B cell (primary cell): ENCODE results near the gene CELF4. TPM values are rescaled to one million over a fixed set of nuclear protein-coding genes. Genes with fewer than 3 reads are reported as not detected.

Experiments
- ATAC-seq: fragments of 200-7000 bp; cut with Tn5 transposase; one replicate; pipeline ENCODE4 v1.10.0; 2021; ENCODE audit warnings: low read depth, mild to moderate bottlenecking, moderate number of reproducible peaks, moderate library complexity
- CTCF ChIA-PET: fragments of 350-600 bp; sonication (Branson Sonifier 250); formaldehyde crosslinking; loops from one replicate; lab custom pipeline; 2021; ENCODE audit warnings: antibody characterized with exemption, inconsistent platforms; lab: Charles Lee
- POLR2A ChIA-PET: fragments of 350-600 bp; sonication (Branson Sonifier 250); formaldehyde crosslinking; loops from one replicate; lab custom pipeline; 2021; ENCODE audit warnings: antibody characterized with exemption; lab: Charles Lee
- DNase-seq: peaks from one replicate; pipeline ENCODE4 v3.0.0; 2013
- H2AFZ ChIP-seq: 2 replicates; pipeline ENCODE4 v1.6.1; 2012; ENCODE audit warnings: mild to moderate bottlenecking, low read depth, low read length; ENCODE audit not compliant: insufficient read depth, poor library complexity, severe bottlenecking
- H3K27ac ChIP-seq, 2 donors: 1 replicate in 1 of 2; 2 replicates in 1 of 2; pipeline ENCODE4 v1.5.1; 2012 to 2013; ENCODE audit warnings: low read length in 2 of 2, mild to moderate bottlenecking in 2 of 2, moderate library complexity in 1 of 2
- H3K27me3 ChIP-seq, 4 experiments: fragments of 200-600 bp in 1 of 4; sonication (generic) in 1 of 4; replicated peaks in 1 of 4; 1 replicate in 2 of 4; 2 replicates in 2 of 4; pipeline versions ENCODE4 v1.6.1 to v1.7.0; 2013 to 2016; ENCODE audit warnings: low read length in 3 of 4, mild to moderate bottlenecking in 2 of 4, mixed read lengths in 1 of 4, moderate library complexity in 1 of 4; ENCODE audit not compliant: insufficient read depth in 4 of 4, control insufficient read depth in 3 of 4; ENCODE audit errors: control extremely low read depth in 1 of 4
- H3K36me3 ChIP-seq, 2 experiments: replicated peaks in 1 of 2; 1 replicate in 1 of 2; 2 replicates in 1 of 2; pipeline versions ENCODE4 v1.6.1 to v1.7.1; 2013; ENCODE audit warnings: low read length in 1 of 2; ENCODE audit not compliant: insufficient read depth in 2 of 2, control insufficient read depth in 1 of 2; ENCODE audit errors: control extremely low read depth in 1 of 2, extremely low read depth in 1 of 2
- H3K4me1 ChIP-seq, 2 donors: fragments of 200-600 bp in 1 of 2; sonication (generic) in 1 of 2; 1 replicate in 1 of 2; 2 replicates in 1 of 2; pipeline versions ENCODE4 v1.5.1 to v1.6.1; 2013 to 2017; ENCODE audit warnings: low read length in 2 of 2; ENCODE audit not compliant: control insufficient read depth in 2 of 2, insufficient read depth in 2 of 2
- H3K4me2 ChIP-seq: replicated peaks from 2 replicates; pipeline ENCODE3; 2012; ENCODE audit warnings: mild to moderate bottlenecking, low read depth, low read length; ENCODE audit not compliant: poor library complexity, severe bottlenecking
- H3K4me3 ChIP-seq, 5 experiments: fragments of 200-600 bp in 1 of 5; sonication (generic) in 1 of 5; 1 replicate in 3 of 5; 2 replicates in 2 of 5; pipeline versions ENCODE4 v1.5.1 to v1.7.0; 2011 to 2016; ENCODE audit warnings: low read length in 4 of 5, mild to moderate bottlenecking in 4 of 5, low read depth in 2 of 5, control low read depth in 1 of 5, moderate library complexity in 1 of 5; ENCODE audit not compliant: insufficient read depth in 1 of 5; ENCODE audit errors: control extremely low read depth in 1 of 5, extremely low read depth in 1 of 5
- H3K79me2 ChIP-seq: fragments of 200-600 bp; sonication (generic); one replicate; pipeline ENCODE4 v1.6.0; 2016; ENCODE audit warnings: low read length; ENCODE audit not compliant: control insufficient read depth, insufficient read depth
- H3K9ac ChIP-seq: fragments of 200-600 bp; sonication (generic); 2 replicates; pipeline ENCODE4 v1.6.1; 2017; ENCODE audit warnings: mild to moderate bottlenecking, low read length, moderate library complexity
- H3K9me3 ChIP-seq, 3 donors: one replicate each; pipeline versions ENCODE4 v1.6.1 to v1.7.1; 2013; ENCODE audit warnings: low read length in 2 of 3; ENCODE audit not compliant: control insufficient read depth in 2 of 3, insufficient read depth in 1 of 3; ENCODE audit errors: control extremely low read depth in 1 of 3
- H4K20me1 ChIP-seq: 2 replicates; pipeline ENCODE4 v1.6.0; 2012; ENCODE audit warnings: mild to moderate bottlenecking, low read length; ENCODE audit not compliant: insufficient read depth, control insufficient read depth, poor library complexity, severe bottlenecking
- H3K27ac Mint-ChIP-seq: one replicate; pipeline ENCODE4 v1.8.0; 2021; ENCODE audit warnings: mixed read lengths
- H3K27me3 Mint-ChIP-seq: one replicate; pipeline ENCODE4 v1.8.0; 2021; ENCODE audit warnings: mixed read lengths
- H3K4me1 Mint-ChIP-seq: one replicate; pipeline ENCODE4 v1.8.0; 2021; ENCODE audit warnings: mixed read lengths
- H3K4me3 Mint-ChIP-seq: one replicate; pipeline ENCODE4 v1.8.0; 2021; ENCODE audit warnings: mixed read lengths
- H3K9me3 Mint-ChIP-seq: one replicate; pipeline ENCODE4 v1.8.0; 2022; ENCODE audit warnings: mixed read lengths; ENCODE audit not compliant: insufficient read depth
- EZH2 ChIP-seq: IDR thresholded peaks from 2 replicates; pipeline ENCODE4 v1.6.1; 2012; ENCODE audit warnings: borderline replicate concordance, low read depth, mild to moderate bottlenecking, moderate library complexity, low read length; ENCODE audit not compliant: insufficient read depth, poor library complexity, severe bottlenecking
- WGBS: methylation state at CpG from one replicate; pipeline ENCODE4 v1.1.5; 2013; ENCODE audit warnings: missing lambda C conversion rate; ENCODE audit not compliant: insufficient coverage; 5-methylcytosine and 5-hydroxymethylcytosine counted together
- intact Hi-C: fragments of 100-400 bp; cut with micrococcal nuclease; formaldehyde crosslinking; loops from one replicate; pipeline ENCODE4 v1.10.0; 2022
- polyA plus RNA-seq: library from polyadenylated mRNA; depleted of rRNA; stranded (reverse); fragments of >200 nt; gene quantifications from 2 replicates; pipeline ENCODE4 v1.2.3, GENCODE V29; 2012
- total RNA-seq, 2 donors: library from RNA; stranded (reverse); fragments of 120-200 nt in 1 of 2; gene quantifications; 1 replicate in 1 of 2; 2 replicates in 1 of 2; pipeline versions ENCODE4 v1.2.3 to v1.2.4, GENCODE V29; 2013 to 2022
- TF ChIP-seq, protein P1 (sequence below): fragments of 200-600 bp; IDR thresholded peaks from one replicate; pipeline ENCODE4 v1.8.0; 2022; ENCODE audit warnings: antibody characterized with exemption, mild to moderate bottlenecking

Gene CELF4
- total and polyA plus RNA-seq, 2 donors (not counting 1 experiment from before 2014, with no cell fraction given): not detected

GRCh38 chr18:37330173-37330572, 235.4 kb downstream of the CELF4 start:
- H3K36me3 ChIP-seq: no peaks in the 10 kb centered on the region
- WGBS: 75% methylated on average over 1 of the region's 7 CpGs
- Mint-ChIP-seq H3K27me3 (no peaks in the 10 kb centered on the region), H3K9me3 (no peaks in the 10 kb centered on the region), H3K4me3 (no peak overlapping the region), H3K27ac (no peak overlapping the region), H3K4me1 (no peaks in the 10 kb centered on the region)
- H2AFZ ChIP-seq: no peak overlapping the region
- H3K4me2 ChIP-seq: no peak overlapping the region
- DNase-seq (no peak), ATAC-seq (no peak)
- H3K27ac ChIP-seq: no peak overlapping the region
- CTCF ChIA-PET: no interaction called here
- no peaks in the 10 kb centered on the region for H3K79me2 ChIP-seq
- peaks cover 0 to 5% (median 0%) of the 10 kb centered on the region in 3 donors for H3K9me3 ChIP-seq
- H3K4me3 ChIP-seq: no peak overlapping the region
- no peak for TF ChIP-seq EZH2
- TF ChIP-seq, protein P1, sequence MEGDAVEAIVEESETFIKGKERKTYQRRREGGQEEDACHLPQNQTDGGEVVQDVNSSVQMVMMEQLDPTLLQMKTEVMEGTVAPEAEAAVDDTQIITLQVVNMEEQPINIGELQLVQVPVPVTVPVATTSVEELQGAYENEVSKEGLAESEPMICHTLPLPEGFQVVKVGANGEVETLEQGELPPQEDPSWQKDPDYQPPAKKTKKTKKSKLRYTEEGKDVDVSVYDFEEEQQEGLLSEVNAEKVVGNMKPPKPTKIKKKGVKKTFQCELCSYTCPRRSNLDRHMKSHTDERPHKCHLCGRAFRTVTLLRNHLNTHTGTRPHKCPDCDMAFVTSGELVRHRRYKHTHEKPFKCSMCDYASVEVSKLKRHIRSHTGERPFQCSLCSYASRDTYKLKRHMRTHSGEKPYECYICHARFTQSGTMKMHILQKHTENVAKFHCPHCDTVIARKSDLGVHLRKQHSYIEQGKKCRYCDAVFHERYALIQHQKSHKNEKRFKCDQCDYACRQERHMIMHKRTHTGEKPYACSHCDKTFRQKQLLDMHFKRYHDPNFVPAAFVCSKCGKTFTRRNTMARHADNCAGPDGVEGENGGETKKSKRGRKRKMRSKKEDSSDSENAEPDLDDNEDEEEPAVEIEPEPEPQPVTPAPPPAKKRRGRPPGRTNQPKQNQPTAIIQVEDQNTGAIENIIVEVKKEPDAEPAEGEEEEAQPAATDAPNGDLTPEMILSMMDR: no peak
- no peaks in the 10 kb centered on the region for H3K27me3 ChIP-seq
- POLR2A ChIA-PET: no interaction called here
- no peaks in the 10 kb centered on the region for H3K4me1 ChIP-seq
- H3K9ac ChIP-seq: no peak overlapping the region
- intact Hi-C loops: no loop called here
- H4K20me1 ChIP-seq: no peaks in the 10 kb centered on the region

- intact Hi-C loops: no loop called here
- no peak overlapping the region for H3K4me3 ChIP-seq
- no peak overlapping the region for H3K27ac Mint-ChIP-seq
- H3K79me2 ChIP-seq: no peaks in the 10 kb centered on the region
- DNase-seq (no peak), ATAC-seq (no peak)
- ChIA-PET POLR2A (no interaction called here), CTCF (interaction anchor here (1.0 kb wide), 1 partner anchor 1531 kb away, joined by 3 read pairs; no protein-coding TSS in a partner anchor)
- H3K9me3 ChIP-seq: peaks cover 0 to 5% (median 0%) of the 10 kb centered on the region in 3 donors
- no peak overlapping the region for H2AFZ ChIP-seq
- no peak overlapping the region for H3K27ac ChIP-seq
- no peaks in the 10 kb centered on the region for H4K20me1 ChIP-seq
- 89% methylated on average over 5 of the region's 7 CpGs for WGBS
- no peaks in the 10 kb centered on the region for H3K4me1 ChIP-seq
- H3K36me3 ChIP-seq: no peaks in the 10 kb centered on the region
- no peak overlapping the region for H3K4me3 Mint-ChIP-seq
- H3K4me1 Mint-ChIP-seq: no peaks in the 10 kb centered on the region
- H3K9ac ChIP-seq: no peak overlapping the region
- H3K27me3 Mint-ChIP-seq: no peaks in the 10 kb centered on the region
- no peaks in the 10 kb centered on the region for H3K9me3 Mint-ChIP-seq
- no peak overlapping the region for H3K4me2 ChIP-seq
- H3K27me3 ChIP-seq: no peaks in the 10 kb centered on the region
- TF ChIP-seq, protein P1: no peak
- no peak for TF ChIP-seq EZH2
Observed at GRCh38 chr18:37328946-37329719, 236.5 kb downstream of the CELF4 start.
